ENCODE data around the gene KERA. TPM values are rescaled to one million over a fixed set of nuclear protein-coding genes. Genes with fewer than 3 reads are reported as not detected.
A peak's percentile ranks its signal among the peaks of the same experiment; 100 is the strongest.

KERA gene
- total RNA-seq, 1 experiment from 2014 or later = not detected

GRCh38 chr12:91009319-91009950 lies 48.4 kb downstream of the KERA start:
- peak; percentile 85 for DNase-seq (ENCODE audit: low read depth)

- DNase-seq (ENCODE audit: low read depth) = no peak
Observed at GRCh38 chr12:91007531-91008290, 50.1 kb downstream of the KERA start.

- no peak for DNase-seq (ENCODE audit: low read depth)
Observed at GRCh38 chr12:91004872-91005271, 53.0 kb downstream of the KERA start, which contains the start of gene EPYC. Gene EPYC (minus strand): TSS chr12:91004972. CDS start chr12:91002565, 2,407 bp downstream.

GRCh38 chr12:91003737-91004136 lies 54.1 kb downstream of the KERA start:
- DNase-seq (ENCODE audit: low read depth) = no peak

- DNase-seq (ENCODE audit: low read depth) = no peak
Observed at GRCh38 chr12:91001306-91001705, 56.5 kb downstream of the KERA start.

Other genes with a start within 250 kb of the KERA start
- not detected in 2 replicates for gene CCER1, start 102.8 kb downstream of the KERA start, total RNA-seq (2014; rRNA removed; shearing (Covaris generic))
- gene EPYC, start 53.1 kb downstream of the KERA start, total RNA-seq (2014; rRNA removed; shearing (Covaris generic)) = 0.17 TPM in 1 of 2 replicates, not detected in the other
- 293 and 400 TPM in 2 replicates for gene LUM, start 53.5 kb upstream of the KERA start, total RNA-seq (2014; rRNA removed; shearing (Covaris generic))
- gene DCN, start 124.8 kb upstream of the KERA start, total RNA-seq (2014; rRNA removed; shearing (Covaris generic)) = 16.3 and 16.5 TPM in 2 replicates

All from M059J (cell line).